Measurements from ENCODE around the gene FAF1. TPM values are rescaled to one million over a fixed set of nuclear protein-coding genes. Genes with fewer than 3 reads are reported as not detected.

The FAF1 gene
- total RNA-seq, 4 donors from 2014 or later = 60.4 to 89.0 (median 67.8) TPM

GRCh38 chr1:50857702-50858101 lies 102.4 kb downstream of the FAF1 start:
- no peak overlapping the region for H3K27ac ChIP-seq
- no peak for ATAC-seq
- H3K9me3 ChIP-seq = peaks cover 0 to 18% (median 0%) of the 10 kb centered on the region in 3 donors
- H3K27me3 ChIP-seq = no peaks in the 10 kb centered on the region
- TF ChIP-seq POLR2A (IDR thresholded peaks at IDR 0.05) = no peak
- TF ChIP-seq CTCF (IDR thresholded peaks at IDR 0.05) = no peak
- no peak for TF ChIP-seq EP300 (IDR thresholded peaks at IDR 0.05)
- WGBS, 2 donors (ENCODE audit: low coverage in 1 of 2) = 87 to 100% methylated on average over 1 of the region's 1 CpG
- H3K36me3 ChIP-seq = no peaks in the 10 kb centered on the region
- H3K4me3 ChIP-seq = no peak overlapping the region
- peaks cover 0 to 8% (median 0%) of the 10 kb centered on the region in 3 donors for H3K4me1 ChIP-seq

GRCh38 chr1:50853325-50853724 lies 106.7 kb downstream of the FAF1 start:
- Histone ChIP-seq H3K9me3 (no peaks in the 10 kb centered on the region), H3K27ac (no peak overlapping the region), H3K36me3 (no peaks in the 10 kb centered on the region), H3K27me3 (no peaks in the 10 kb centered on the region), H3K4me3 (no peak overlapping the region), H3K4me1 (peaks cover 0 to 8% (median 0%) of the 10 kb centered on the region in 3 donors)
- TF ChIP-seq EP300 (IDR thresholded peaks at IDR 0.05) (no peak), POLR2AphosphoS5 (IDR thresholded peaks at IDR 0.05) (no peak), CTCF (IDR thresholded peaks at IDR 0.05) (no peak), POLR2A (IDR thresholded peaks at IDR 0.05) (no peak)
- ATAC-seq = no peak
- 70 to 78% methylated on average over 3 of the region's 3 CpGs for WGBS, 2 donors (ENCODE audit: low coverage in 1 of 2)

- WGBS, 2 donors (ENCODE audit: low coverage in 1 of 2) = 60 to 100% methylated on average over 1 of the region's 1 CpG
- no peaks in the 10 kb centered on the region for H3K9me3 ChIP-seq
- H3K27ac ChIP-seq = no peak overlapping the region
- H3K36me3 ChIP-seq = no peaks in the 10 kb centered on the region
- no peak overlapping the region for H3K4me3 ChIP-seq
- TF ChIP-seq CTCF (IDR thresholded peaks at IDR 0.05) (no peak), EP300 (IDR thresholded peaks at IDR 0.05) (no peak), POLR2A (IDR thresholded peaks at IDR 0.05) (no peak), POLR2AphosphoS5 (IDR thresholded peaks at IDR 0.05) (no peak)
- no peaks in the 10 kb centered on the region for H3K27me3 ChIP-seq
- ATAC-seq = no peak
- peaks cover 0 to 8% (median 0%) of the 10 kb centered on the region in 3 donors for H3K4me1 ChIP-seq
Observed at GRCh38 chr1:50852889-50853288, 107.2 kb downstream of the FAF1 start.

GRCh38 chr1:50851466-50851865 lies 108.6 kb downstream of the FAF1 start:
- H3K27ac ChIP-seq = no peak overlapping the region
- no peaks in the 10 kb centered on the region for H3K27me3 ChIP-seq
- 95 to 100% methylated on average over 1 of the region's 1 CpG for WGBS, 2 donors (ENCODE audit: low coverage in 1 of 2)
- no peaks in the 10 kb centered on the region for H3K36me3 ChIP-seq
- H3K4me1 ChIP-seq = peaks cover 0 to 8% (median 0%) of the 10 kb centered on the region in 3 donors
- no peak overlapping the region for H3K4me3 ChIP-seq
- ATAC-seq = no peak
- no peak for TF ChIP-seq EP300 (IDR thresholded peaks at IDR 0.05)
- no peak for TF ChIP-seq POLR2AphosphoS5 (IDR thresholded peaks at IDR 0.05)
- TF ChIP-seq POLR2A (IDR thresholded peaks at IDR 0.05) = no peak
- no peak for TF ChIP-seq CTCF (IDR thresholded peaks at IDR 0.05)
- H3K9me3 ChIP-seq = peaks cover 0 to 3% (median 0%) of the 10 kb centered on the region in 3 donors

GRCh38 chr1:50851034-50851433 lies 109.0 kb downstream of the FAF1 start:
- Histone ChIP-seq H3K36me3 (no peaks in the 10 kb centered on the region), H3K4me1 (peaks cover 0 to 8% (median 0%) of the 10 kb centered on the region in 3 donors), H3K9me3 (peaks cover 0 to 3% (median 0%) of the 10 kb centered on the region in 3 donors), H3K27me3 (no peaks in the 10 kb centered on the region), H3K4me3 (no peak overlapping the region), H3K27ac (no peak overlapping the region)
- 91 to 98% methylated on average over 6 of the region's 7 CpGs for WGBS, 2 donors (ENCODE audit: low coverage in 1 of 2)
- no peak for TF ChIP-seq EP300 (IDR thresholded peaks at IDR 0.05)
- no peak for TF ChIP-seq POLR2AphosphoS5 (IDR thresholded peaks at IDR 0.05)
- no peak for TF ChIP-seq CTCF (IDR thresholded peaks at IDR 0.05)
- TF ChIP-seq POLR2A (IDR thresholded peaks at IDR 0.05) = no peak
- no peak for ATAC-seq
